ENCODE measurements around the gene RIMKLB.
"Not testable (repeated sequence)": the region's sequence is repeated elsewhere in the genome, so short reads cannot be mapped to it uniquely, and the experiment has no call there.

The RIMKLB gene

GRCh38 chr12:8820676-8821407 is 123.1 kb downstream of the RIMKLB start:
- not testable (repeated sequence) for DNase-seq

- DNase-seq: no peak
Observed at GRCh38 chr12:8821591-8821990, 123.8 kb downstream of the RIMKLB start.

GRCh38 chr12:8822298-8822697 is 124.5 kb downstream of the RIMKLB start, which contains the start of gene A2ML1:
Gene A2ML1 (plus strand): TSS chr12:8822621. CDS start chr12:8822652, 31 bp downstream.
- no peak for DNase-seq

GRCh38 chr12:8823565-8824300 is 125.9 kb downstream of the RIMKLB start:
- no peak for DNase-seq

GRCh38 chr12:8827551-8828256 is 129.9 kb downstream of the RIMKLB start:
- no peak for DNase-seq

GRCh38 chr12:8828257-8829124 is 130.7 kb downstream of the RIMKLB start:
- DNase-seq: no peak

- no peak for DNase-seq
Observed at GRCh38 chr12:8829125-8829518, 131.3 kb downstream of the RIMKLB start.

GRCh38 chr12:8829621-8830020 is 131.8 kb downstream of the RIMKLB start:
- no peak for DNase-seq

- DNase-seq: no peak
Observed at GRCh38 chr12:8831116-8831515, 133.3 kb downstream of the RIMKLB start.

GRCh38 chr12:8832500-8832899 is 134.7 kb downstream of the RIMKLB start:
- DNase-seq: no peak

Data from activated T-cell treated with anti-CD3 and anti-CD28 coated beads, Interleukin-2, amount 50 U/mL, for 48 hours (primary cell).